HG03457 (cell line): ENCODE results near the gene C2orf76.
"Not testable (repeated sequence)": the region's sequence is repeated elsewhere in the genome, so short reads cannot be mapped to it uniquely, and the experiment has no call there.

Experiments used
- ATAC-seq: cut with Tn5 transposase; IDR thresholded peaks from one replicate; pipeline ENCODE4 v1.9.1; 2021; ENCODE audit warnings: moderate number of reproducible peaks; ENCODE audit not compliant: unreplicated experiment

Gene C2orf76

DNA sequence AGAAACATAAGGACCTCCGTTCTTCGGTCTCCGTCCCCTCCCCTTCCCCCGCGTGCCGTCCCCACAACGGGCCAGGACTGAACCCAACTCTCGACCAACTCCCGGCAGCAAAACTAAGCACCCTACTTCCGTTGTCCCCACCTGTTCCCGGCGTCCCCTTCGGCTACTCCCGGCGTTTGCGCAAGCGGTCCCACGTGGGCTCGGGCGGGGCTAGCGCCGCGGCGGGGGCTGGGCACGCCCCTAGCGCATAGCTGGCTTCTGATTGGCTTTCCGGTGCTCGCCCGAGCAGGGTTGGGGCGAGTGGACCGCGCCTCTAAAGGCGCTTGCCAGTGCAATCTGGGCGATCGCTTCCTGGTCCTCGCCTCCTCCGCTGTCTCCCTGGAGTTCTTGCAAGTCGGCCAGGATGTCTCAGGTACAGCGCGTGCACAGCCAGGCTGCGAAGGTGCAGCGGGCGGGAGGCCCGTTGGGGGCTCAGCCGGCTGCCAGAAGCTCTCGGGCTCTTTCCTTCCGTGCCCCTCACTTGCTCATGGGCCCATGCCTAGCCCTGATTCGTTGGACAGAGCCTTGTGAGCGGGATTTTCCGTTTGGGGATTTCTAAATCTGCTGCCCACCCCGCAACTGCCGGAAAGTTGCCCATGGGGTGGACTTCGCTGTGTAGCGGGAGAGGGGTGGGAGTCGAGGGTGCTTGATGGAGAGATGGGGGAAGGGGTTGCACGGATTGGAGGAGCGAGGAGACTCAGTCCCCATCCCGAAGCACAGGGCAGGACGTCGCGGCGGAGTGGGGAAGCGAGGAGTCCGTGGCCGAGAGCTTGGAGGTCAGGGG is at the start of gene C2orf76, which contains the start of gene DBI:
TSS of gene C2orf76 (minus strand) at position 186 of the 823 bp plus-strand sequence. CDS start 26,875 bp downstream, outside the sequence.
TSS of gene DBI (plus strand) at position 329 of the 823 bp plus-strand sequence. CDS start at position 404, 75 bp downstream.
- peak; percentile 95 for ATAC-seq

DNA sequence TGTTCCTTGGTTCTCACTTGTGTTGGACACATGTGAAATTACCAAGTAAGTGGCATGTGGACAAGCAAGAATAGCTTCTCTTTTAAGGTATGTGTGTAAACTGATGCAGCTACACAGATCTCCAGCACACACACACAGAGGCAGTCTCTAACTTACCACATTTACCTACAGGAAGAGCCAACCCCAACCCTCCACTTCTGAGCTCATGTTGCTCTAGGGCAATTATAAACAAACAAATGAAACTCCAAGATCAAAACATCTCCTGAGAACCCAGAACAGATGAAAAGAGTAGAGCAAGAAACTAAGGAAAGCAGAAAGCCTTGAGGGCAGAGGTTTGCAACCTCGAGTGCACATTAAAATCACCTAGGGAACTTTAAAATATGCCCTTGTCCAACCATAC is 49.0 kb upstream of the C2orf76 start:
- ATAC-seq, result no peak

DNA sequence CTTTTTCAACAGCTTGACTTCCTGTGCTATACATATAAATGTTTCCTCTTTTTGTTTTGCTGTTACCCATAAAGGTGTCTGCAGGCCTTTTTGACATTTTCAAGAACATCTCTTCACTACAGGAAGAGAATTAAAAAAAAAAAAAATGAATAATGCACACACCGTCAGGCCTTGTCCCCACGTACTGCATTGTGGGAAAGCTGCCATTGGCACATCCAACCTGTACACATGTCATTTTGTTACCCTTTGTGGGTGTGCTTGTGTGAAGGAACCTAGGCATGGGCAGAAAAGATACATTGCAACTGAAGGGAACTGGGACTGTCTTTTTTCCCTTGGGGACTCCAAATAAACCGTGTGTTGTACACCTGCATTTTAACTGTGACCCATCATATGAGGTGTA is 48.3 kb upstream of the C2orf76 start:
- no peak for ATAC-seq

DNA sequence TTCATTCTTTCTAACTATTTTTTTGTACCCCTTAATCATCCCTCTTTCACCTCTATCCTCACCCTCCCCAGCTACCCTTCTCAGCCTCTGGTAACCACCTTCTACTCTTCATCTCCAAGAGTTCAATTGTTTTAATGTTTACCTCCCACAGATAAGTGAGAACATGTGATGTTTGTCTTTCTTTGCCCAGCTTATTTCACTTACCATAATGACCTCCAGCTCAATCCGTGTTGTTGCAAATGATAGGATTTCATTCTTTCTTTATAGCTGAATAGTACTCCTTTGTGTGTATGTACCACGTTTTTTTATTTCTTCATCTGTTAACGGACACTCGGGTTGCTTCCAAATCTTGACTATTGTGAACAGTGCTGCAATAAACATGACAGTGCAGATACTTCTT is 42.9 kb upstream of the C2orf76 start:
- ATAC-seq, result no peak

DNA sequence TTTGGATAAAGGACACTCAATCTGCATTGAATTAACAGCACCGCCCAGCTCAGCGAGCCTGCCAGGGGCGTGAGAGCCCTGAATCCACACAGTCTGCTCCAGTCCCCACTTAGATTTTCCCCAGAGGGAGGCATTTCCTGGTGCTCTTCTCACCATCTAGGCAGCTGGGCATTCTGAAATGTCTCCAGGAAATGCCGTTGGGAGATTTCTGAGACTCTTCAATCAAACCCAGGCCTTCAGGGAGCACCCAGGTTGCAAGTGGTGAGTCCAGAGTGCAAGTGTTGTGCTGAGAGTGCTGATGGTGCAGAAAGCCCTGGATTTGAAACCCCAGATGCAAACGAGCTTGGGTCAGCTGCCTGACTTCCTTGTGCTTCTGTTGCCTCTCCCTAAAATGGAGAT is 41.6 kb upstream of the C2orf76 start:
- ATAC-seq, result no peak

DNA sequence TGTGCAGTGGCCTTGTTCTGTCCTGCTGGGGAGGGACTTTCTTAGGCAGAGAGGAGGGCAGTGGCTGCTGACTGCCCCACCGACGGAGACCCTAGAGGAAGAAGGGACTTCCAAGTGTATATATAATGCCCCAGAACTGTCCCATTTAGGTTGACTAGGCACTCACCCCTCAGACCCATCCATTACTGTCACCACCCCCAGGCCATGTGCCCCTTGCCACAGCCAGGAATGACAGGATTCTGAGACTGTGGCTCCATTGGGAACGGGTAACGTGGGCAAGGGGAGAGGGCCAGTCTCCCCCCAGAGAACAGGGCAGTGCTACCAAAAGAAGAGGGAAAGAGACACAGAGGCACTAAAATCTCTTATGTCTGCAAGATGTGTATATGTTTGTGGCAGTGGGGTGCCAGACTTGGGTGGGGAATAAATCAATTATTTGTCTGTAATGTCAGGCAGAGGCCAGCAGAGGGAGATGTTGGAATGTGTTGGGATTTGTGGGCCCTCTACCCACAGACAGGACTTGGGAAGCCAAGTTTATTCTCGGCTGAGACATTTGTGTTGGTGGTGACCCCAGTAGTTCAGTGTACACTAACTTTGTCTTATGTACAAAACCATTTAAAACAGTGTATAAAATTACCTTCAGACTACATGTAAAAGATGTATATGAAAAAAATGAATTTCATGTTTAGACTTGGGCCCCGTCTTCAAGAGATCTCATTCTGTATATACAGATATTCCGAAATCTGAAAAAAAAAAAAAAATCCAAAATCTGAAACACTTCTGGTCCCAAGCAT is 41.0 kb upstream of the C2orf76 start:
- ATAC-seq, result no peak

DNA sequence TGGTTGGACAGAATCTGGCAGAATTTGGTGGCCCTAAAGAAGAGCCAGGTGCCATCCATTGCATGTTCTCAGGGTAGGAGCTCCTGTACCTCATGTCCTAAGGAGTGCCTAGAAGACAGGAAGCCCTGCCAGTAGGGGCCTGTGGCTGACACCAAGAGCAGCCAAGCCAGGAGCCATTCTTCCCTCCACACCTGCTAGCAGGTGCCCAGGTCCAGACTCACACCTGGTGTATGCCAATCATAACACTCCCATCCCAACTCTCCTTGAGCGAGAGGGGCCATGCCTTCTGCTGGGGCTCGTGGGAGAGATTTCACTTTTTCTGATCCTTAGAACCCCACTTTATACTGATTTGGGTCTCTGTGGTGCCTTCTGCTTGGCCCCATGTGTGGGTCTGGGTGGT is 38.5 kb upstream of the C2orf76 start:
- ATAC-seq, result no peak

DNA sequence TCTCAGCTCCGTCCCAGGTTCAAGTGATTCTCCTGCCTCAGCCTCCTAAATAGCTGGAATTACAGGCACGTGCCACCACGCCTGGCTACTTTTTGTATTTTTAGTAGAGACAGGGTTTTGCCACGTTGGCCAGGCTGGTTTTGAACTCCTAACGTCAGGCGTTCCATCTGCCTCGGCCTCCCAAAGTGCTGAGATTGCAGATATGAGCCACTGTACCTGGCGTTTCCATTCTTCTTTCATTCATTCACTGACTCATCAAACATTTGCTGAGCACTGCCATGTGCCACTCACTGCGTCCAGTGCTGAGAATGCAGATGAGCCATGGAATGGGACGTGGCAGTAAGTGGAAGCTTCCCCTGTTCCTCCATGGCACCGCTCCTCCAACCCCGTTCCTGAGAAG is 37.0 kb upstream of the C2orf76 start:
- not testable (repeated sequence) for ATAC-seq

DNA sequence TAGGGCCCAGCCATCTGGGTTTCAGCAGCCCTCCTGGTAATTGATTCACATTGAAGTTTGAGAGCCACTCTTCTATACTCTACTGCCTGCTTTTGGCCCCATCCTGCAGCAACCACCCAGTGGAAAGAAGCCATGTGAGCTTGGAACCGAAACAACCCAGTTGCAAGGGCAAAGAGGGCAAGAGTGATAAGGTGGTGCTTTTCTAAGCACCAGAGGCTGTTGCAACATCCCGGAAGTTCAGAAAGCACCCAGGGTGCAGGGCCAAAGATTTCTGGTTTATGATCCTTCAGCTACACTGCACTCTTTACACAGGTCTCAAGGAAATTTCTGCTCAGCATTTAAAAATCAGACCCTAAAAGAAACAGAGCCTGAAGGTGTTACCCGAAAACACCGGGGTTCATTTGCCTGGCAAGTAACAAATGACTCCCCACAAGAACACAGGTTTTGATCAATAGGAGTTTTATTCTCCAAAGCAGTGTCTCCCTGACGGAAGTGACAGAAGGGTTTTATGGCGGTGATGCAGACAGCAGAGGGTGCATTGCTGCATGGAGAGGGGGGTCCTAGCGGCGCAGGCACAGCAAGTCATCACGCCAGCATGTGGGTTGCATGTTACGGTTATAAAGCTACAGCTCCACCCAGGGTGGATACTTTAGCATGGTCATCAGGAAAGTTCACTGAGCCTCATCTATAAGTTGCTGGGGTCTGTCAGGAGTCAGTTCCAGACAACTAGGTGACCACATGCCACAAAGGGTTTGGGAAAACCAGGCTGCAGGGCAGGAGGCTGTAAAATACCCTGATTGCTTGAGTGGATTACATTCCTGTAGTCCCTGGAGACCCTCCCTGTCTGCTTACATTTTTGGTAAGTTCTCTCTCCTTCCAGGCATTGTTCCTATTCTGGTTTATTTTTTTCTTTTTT is 36.3 kb upstream of the C2orf76 start:
- ATAC-seq, result no peak

DNA sequence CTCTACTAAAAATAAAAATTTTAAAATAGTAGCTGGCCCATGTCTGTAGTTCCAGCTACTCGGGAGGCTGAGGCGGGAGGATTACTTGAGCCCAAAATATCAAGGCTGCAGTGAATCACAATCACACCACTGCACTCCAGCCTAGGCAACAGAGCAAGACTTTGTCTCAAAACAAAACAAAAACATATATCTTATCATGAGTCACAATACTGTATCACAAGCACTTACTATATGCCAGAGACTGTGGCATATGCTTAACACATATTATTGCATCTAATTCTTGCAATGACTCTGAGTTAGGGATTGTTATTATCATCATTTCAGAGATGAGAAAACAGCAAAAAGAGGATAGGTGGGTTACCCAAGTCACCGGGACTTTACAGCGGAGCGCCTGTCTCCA is 35.5 kb upstream of the C2orf76 start:
- no peak for ATAC-seq

DNA sequence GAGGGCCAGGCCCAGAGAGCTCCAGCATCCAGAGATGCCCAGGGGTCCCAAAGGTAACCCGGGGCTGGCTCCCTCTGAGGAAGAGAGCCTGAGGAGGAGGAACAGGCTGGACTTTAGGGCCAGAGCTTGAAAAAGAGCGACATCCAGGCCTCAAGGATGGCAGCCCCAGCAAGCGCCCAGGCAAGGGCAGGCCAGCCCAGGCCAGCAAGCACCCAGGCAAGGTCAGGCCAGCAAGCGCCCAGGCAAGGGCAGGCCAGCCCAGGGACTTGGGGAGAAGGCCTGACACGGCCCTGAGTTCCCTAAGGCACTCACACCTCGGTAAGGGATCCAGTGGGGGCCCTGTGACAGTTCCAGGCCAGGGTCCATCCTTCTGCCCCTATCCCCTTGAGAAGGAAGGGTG is 30.6 kb upstream of the C2orf76 start:
- ATAC-seq, result no peak

DNA sequence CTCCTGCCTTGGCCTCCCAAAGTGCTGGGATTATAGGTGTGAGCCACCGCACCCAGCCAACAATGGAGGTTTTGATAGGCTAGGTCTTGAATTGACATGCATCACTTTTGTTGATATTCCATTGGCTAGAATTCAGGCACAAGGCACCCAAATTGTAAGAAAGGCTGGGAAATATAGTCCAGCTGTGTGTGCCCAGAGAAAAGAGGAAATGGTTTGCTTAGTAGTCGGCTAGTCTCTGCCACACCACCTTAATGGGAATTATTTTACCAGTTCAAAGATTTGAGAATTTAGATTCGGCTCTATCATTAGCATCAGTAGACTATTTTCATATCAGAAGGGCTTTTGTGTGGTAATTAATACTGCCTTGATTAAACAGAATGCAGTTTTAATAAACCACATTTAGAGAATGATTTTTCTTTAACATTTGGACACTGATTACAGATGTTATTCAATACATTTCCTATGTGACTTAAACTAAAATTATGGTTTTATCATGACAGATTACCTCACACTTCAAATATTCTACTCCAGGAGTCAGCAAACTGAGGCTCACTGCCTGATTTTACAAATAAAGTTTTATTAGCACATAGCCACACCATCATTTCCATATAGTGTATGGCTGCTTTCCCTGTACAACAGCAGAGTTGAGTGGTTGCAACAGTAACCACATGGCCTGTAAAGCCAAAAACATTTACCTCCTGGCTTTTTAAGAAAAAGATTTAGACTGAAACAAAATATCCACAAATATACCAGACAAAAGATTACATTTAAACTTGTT is 27.5 kb upstream of the C2orf76 start:
- no peak for ATAC-seq

DNA sequence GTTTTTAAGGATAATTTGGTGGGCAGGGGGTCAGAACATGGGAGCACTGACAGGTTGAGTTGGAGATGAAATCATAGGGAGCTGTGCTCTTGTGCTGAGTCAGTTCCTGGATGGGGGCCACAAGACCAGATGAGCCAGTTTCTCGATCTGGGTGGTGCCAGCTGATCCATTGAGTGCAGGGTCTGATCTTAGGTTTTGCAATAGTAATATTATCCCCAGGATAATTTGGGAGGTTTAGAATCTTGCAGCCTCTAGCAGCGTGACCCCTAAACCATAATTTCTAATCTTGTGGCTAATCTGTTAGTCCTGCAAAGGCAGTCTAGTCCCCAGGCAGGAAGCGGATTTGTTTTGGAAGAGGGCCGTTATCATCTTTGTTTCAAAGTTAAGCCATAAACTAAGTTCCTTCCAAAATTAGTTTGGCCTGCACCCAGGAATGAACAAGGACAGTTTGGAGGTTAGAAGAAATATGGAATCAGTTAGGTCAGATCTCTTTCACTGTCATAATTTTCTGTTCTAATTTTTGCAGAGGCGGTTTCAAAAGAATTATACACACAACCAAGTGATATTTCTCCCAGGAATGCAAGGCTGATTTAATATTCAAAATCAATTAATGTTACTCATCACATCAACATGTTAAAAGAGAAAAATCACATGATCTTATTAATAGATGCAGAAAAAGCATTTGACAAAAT is 23.1 kb upstream of the C2orf76 start:
- ATAC-seq, result no peak

DNA sequence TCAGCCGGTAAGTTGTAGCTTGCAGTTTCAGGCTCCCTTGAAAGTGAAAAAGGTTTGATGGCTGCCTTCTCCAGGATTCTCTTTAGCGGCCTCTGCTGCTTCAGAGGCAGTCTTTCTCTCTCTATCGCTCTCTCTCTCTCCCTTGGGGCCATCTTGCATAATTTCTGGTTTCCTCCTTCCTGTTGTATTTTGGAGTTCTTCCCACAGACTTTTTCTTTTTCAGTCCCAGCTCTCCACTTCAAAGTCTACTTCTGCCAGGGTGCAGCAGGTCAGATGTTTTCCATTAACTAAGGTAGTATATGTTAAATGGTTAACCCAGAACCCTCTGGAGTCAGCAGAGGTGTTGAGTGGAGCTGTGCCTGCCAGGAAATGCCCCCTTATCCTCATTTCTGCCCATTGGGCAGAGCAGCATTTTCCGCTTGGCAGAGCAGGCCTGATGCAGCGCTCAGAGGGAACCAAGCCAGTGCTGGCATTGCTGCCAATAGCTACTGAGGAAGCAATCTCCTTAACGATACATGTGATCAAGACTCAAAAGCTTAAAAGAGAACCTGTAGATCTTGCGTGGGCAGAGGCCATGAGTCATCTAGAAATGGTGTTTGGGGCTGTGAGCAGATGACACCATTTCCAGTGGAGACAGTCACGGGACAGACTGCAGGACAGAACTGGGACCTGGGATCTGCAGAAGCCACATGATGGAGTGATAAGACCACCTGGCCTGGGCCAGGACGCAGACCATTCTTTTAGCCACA is 20.9 kb upstream of the C2orf76 start:
- ATAC-seq, result peak; percentile 60

DNA sequence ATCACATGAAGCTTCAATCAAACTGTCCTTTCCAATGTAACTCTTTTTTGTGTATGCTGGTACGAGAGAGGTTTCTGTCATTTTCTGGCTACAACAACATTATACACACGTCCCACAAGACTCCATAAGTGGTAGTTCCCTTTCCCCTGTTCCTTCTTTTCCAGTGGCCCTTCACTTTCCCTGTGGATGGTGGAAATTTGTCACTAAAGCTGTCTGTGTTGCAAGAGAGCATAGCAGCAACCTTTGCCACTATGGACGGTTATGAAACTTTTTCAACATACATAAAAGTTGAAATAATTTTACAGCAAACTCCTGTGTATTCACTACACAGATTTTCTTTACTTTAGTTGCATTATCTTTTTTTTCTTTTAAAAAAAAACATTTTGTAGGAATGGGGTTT is 18.8 kb upstream of the C2orf76 start:
- ATAC-seq, result no peak

DNA sequence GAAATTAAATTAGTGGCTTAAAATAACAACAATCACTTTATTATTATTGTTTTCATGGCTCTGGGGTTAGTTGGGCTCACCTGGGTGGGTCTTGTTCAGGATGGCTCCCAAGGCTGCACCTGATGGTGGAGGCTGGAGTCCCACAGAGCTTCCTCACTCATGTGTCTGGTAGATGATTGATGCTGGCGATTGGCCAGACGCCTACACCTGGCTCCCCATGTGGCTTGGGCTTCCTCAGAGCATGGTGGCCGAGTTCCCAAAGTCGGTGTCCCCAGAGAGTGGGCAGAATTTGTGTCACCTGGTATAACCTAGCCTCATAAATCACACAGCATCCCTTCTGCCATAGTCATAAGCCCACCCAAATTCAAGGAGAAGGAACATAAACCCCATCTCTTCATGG is 18.3 kb upstream of the C2orf76 start:
- no peak for ATAC-seq

DNA sequence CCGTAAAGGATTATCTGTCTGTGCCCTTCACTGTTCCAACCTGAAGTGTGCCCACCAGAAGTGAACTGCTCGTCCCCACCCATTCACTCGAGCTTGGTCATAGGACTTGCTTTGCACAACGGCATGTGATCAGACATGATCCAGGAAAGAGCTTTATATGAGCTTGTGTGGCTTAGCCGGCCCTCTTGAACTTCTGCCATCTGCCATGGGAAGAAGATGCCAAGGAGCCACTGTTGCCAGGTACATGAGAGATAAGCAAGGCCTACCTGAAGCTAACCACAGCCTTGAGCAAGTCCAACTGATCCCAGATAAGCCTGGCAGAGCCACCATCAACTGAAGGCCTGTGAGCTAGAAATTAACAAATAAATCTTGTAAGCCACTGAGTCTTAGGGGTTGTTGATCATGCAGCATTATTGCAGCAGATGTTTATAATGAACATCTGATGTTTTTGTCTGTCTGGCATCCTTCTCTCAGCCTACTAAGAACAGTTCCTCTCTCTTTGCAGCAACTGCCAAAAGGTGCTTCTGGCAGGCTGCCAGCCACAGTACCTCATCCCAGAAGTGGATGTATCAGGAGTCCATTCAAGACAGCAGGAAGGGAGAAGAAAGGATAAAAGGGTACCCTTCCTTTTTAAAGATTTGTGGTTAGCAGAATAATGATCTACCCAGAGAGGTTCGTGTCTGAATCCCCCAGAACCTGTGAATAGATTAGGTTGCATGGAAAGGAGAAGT is 16.9 kb upstream of the C2orf76 start:
- ATAC-seq, result no peak

DNA sequence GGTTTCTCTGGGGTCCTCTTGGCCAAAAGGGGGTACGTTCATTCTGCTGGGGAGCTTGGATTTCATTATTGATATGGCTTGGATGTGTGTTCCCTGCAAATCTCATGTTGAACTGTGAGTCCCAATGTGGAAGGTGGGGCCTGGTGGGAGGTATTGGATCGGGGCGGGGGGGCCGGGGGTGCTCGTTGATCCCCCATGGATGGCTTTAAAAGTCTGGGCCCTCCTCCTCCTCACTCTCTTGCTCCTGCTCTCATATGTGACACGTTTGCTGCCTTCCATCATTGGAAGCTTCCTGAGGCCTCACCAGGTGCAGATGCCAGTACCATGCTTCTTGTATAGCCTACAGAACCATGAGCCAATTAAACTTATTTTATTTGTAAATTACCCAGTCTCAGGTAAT is 11.9 kb upstream of the C2orf76 start:
- ATAC-seq, result no peak
